SK-N-SH (cell line): Measurements from ENCODE around the gene CHST1. TPM values are rescaled to one million over a fixed set of nuclear protein-coding genes. Genes with fewer than 3 reads are reported as not detected.

Experiments
- CTCF ChIA-PET: fragments of 300-600, 350-600 bp; formaldehyde crosslinking; extraction: SDS; loops from one replicate; lab custom pipeline; 2021; lab: Yijun Ruan, JAX
- POLR2A ChIA-PET: fragments of 350-600 bp; sonication (Branson Sonifier 250); formaldehyde crosslinking; extraction: SDS; loops from one replicate; lab custom pipeline; 2020; ENCODE audit warnings: antibody characterized with exemption, inconsistent platforms; lab: Yijun Ruan, JAX
- DNase-seq: peaks from one replicate; pipeline ENCODE4 v3.0.0; 2012
- H2AFZ ChIP-seq: fragments of 200-600 bp; sonication (generic); 2 replicates; pipeline ENCODE4 v1.8.1; 2016; ENCODE audit warnings: antibody characterized with exemption, mild to moderate bottlenecking, low read depth
- H3F3A ChIP-seq: fragments of 200-600 bp; sonication (generic); replicated peaks from 2 replicates; pipeline ENCODE3; 2016; ENCODE audit warnings: antibody characterized with exemption, mild to moderate bottlenecking; ENCODE audit not compliant: insufficient read depth
- H3K27ac ChIP-seq, 2 experiments: fragments of 200-500 bp in 1 of 2; fragments of 200-600 bp in 1 of 2; sonication (Bioruptor generic) in 1 of 2; sonication (generic), shearing (Covaris generic) in 1 of 2; 2 replicates each; pipeline versions ENCODE4 v1.5.1 to v1.6.1; 2014 to 2016; ENCODE audit warnings: low read depth in 2 of 2, inconsistent platforms in 1 of 2, low read length in 1 of 2, mild to moderate bottlenecking in 1 of 2, mixed read lengths in 1 of 2
- H3K27me3 ChIP-seq: fragments of 200-600 bp; sonication (generic), shearing (Covaris generic); 2 replicates; pipeline ENCODE4 v1.6.1; 2016; ENCODE audit warnings: mixed run types; ENCODE audit not compliant: insufficient read depth
- H3K36me3 ChIP-seq, 2 experiments: fragments of 200-500 bp in 1 of 2; fragments of 200-600 bp in 1 of 2; sonication (Bioruptor generic) in 1 of 2; sonication (generic) in 1 of 2; replicated peaks in 1 of 2; 2 replicates each; pipeline versions ENCODE3 to v1.5.1; 2014 to 2016; ENCODE audit warnings: low read length in 1 of 2, mild to moderate bottlenecking in 1 of 2; ENCODE audit not compliant: insufficient read depth in 2 of 2, control insufficient read depth in 1 of 2
- H3K4me1 ChIP-seq, 2 experiments: fragments of 200-500 bp in 1 of 2; fragments of 200-600 bp in 1 of 2; sonication (Bioruptor generic) in 1 of 2; sonication (generic), shearing (Covaris generic) in 1 of 2; 2 replicates each; pipeline versions ENCODE4 v1.5.1 to v1.6.1; 2014 to 2016; ENCODE audit warnings: low read depth in 1 of 2, low read length in 1 of 2, mixed run types in 1 of 2; ENCODE audit not compliant: insufficient read depth in 2 of 2, control insufficient read depth in 1 of 2
- H3K4me2 ChIP-seq: fragments of 200-600 bp; sonication (generic), shearing (Covaris generic); 2 replicates; pipeline ENCODE4 v1.6.1; 2017; ENCODE audit warnings: mixed run types
- H3K4me3 ChIP-seq, 2 experiments: fragments of 200-500 bp in 1 of 2; fragments of 200-600 bp in 1 of 2; sonication (Bioruptor generic) in 1 of 2; sonication (generic), shearing (Covaris generic) in 1 of 2; 2 replicates each; pipeline versions ENCODE4 v1.5.1 to v1.8.1; 2014 to 2016; ENCODE audit warnings: low read depth in 2 of 2, inconsistent platforms in 1 of 2, low read length in 1 of 2, mild to moderate bottlenecking in 1 of 2, mixed read lengths in 1 of 2, moderate library complexity in 1 of 2
- H3K79me2 ChIP-seq: fragments of 200-600 bp; sonication (generic); 2 replicates; pipeline ENCODE4 v1.8.1; 2017; ENCODE audit warnings: mild to moderate bottlenecking; ENCODE audit not compliant: insufficient read depth
- H3K9ac ChIP-seq: fragments of 200-600 bp; sonication (generic); 2 replicates; pipeline ENCODE4 v1.6.1; 2017; ENCODE audit warnings: mixed run types
- H3K9me2 ChIP-seq: fragments of 200-600 bp; sonication (generic); 2 replicates; pipeline ENCODE4 v1.6.1; 2017; ENCODE audit warnings: mixed run types
- H3K9me3 ChIP-seq: fragments of 200-600 bp; sonication (generic); 2 replicates; pipeline ENCODE4 v1.6.1; 2017; ENCODE audit warnings: mixed run types, mild to moderate bottlenecking, moderate library complexity
- H4K20me1 ChIP-seq: fragments of 200-600 bp; sonication (generic); 2 replicates; pipeline ENCODE4 v1.6.1; 2017; ENCODE audit warnings: mild to moderate bottlenecking, mixed run types; ENCODE audit not compliant: insufficient read depth
- CHD2 ChIP-seq: fragments of 150-350 bp; IDR thresholded peaks from 2 replicates; pipeline ENCODE4 v1.6.1; 2018; ENCODE audit warnings: low read length; ENCODE audit not compliant: partially characterized antibody
- EP300 ChIP-seq, 2 experiments: IDR thresholded peaks; 2 replicates each; pipeline versions ENCODE4 v1.4.0 to v1.6.1; 2012; ENCODE audit warnings: borderline replicate concordance in 1 of 2, low read depth in 1 of 2, low read length in 1 of 2
- FOSL2 ChIP-seq: IDR thresholded peaks from 2 replicates; pipeline ENCODE4 v1.4.0; 2012; ENCODE audit warnings: low read depth, mild to moderate bottlenecking, moderate library complexity, borderline replicate concordance
- FOXJ3 ChIP-seq: sonication (generic); formaldehyde crosslinking; IDR thresholded peaks from 2 replicates; pipeline ENCODE4 v1.5.1; 2020; ENCODE audit warnings: mild to moderate bottlenecking, missing genetic modification reagents
- FOXM1 ChIP-seq: IDR thresholded peaks from 2 replicates; pipeline ENCODE4 v1.4.0; 2012; ENCODE audit warnings: low read depth, mild to moderate bottlenecking
- GATA2 ChIP-seq: sonication (generic); formaldehyde crosslinking; IDR thresholded peaks from 2 replicates; pipeline ENCODE4 v1.5.0; 2020; ENCODE audit warnings: mild to moderate bottlenecking, missing genetic modification reagents
- JUND ChIP-seq: IDR thresholded peaks from 2 replicates; pipeline ENCODE4 v1.4.0; 2012
- MEF2A ChIP-seq: IDR thresholded peaks from 2 replicates; pipeline ENCODE4 v1.4.0; 2012; ENCODE audit warnings: low read depth, borderline replicate concordance
- NRF1 ChIP-seq: IDR thresholded peaks from 2 replicates; pipeline ENCODE4 v1.6.1; 2012; ENCODE audit warnings: low read depth, mild to moderate bottlenecking, low read length
- RCOR1 ChIP-seq: fragments of 150-350 bp; IDR thresholded peaks from 2 replicates; pipeline ENCODE4 v1.6.1; 2017; ENCODE audit warnings: antibody characterized with exemption, low read length
- RFX5 ChIP-seq: IDR thresholded peaks from 2 replicates; pipeline ENCODE4 v1.6.1; 2012; ENCODE audit warnings: mild to moderate bottlenecking, improper control_type of control experiment, low read length
- RXRA ChIP-seq: IDR thresholded peaks from 2 replicates; pipeline ENCODE4 v1.4.0; 2012; ENCODE audit warnings: low read depth, mild to moderate bottlenecking, borderline replicate concordance
- SIN3A ChIP-seq: IDR thresholded peaks from 2 replicates; pipeline ENCODE4 v1.6.1; 2012; ENCODE audit warnings: low read depth, mild to moderate bottlenecking, low read length, moderate library complexity, borderline replicate concordance
- SMC3 ChIP-seq: IDR thresholded peaks from 2 replicates; pipeline ENCODE4 v1.6.1; 2012; ENCODE audit warnings: low read depth, low read length, improper control_type of control experiment
- TAF1 ChIP-seq: IDR thresholded peaks from 2 replicates; pipeline ENCODE4 v1.6.1; 2012; ENCODE audit warnings: low read depth, mild to moderate bottlenecking, low read length, moderate library complexity, borderline replicate concordance
- TEAD4 ChIP-seq: IDR thresholded peaks from 2 replicates; pipeline ENCODE4 v1.4.0; 2012; ENCODE audit warnings: mild to moderate bottlenecking, borderline replicate concordance; ENCODE audit not compliant: insufficient read depth
- YY1 ChIP-seq: IDR thresholded peaks from 2 replicates; pipeline ENCODE4 v1.4.0; 2012; ENCODE audit warnings: low read depth, mild to moderate bottlenecking
- WGBS: methylation state at CpG from one replicate; pipeline ENCODE4 v1.1.6; 2017; ENCODE audit warnings: low lambda C conversion rate; 5-methylcytosine and 5-hydroxymethylcytosine counted together
- polyA plus RNA-seq, 3 experiments: library from polyadenylated mRNA; depleted of rRNA; stranded (reverse); fragments of >200 nt; gene quantifications; 2 replicates each; pipeline ENCODE4 v1.2.3, GENCODE V29; 2012
- TF ChIP-seq, protein P1 (sequence below): IDR thresholded peaks from 2 replicates; pipeline ENCODE4; 2012
- TF ChIP-seq, protein P2 (sequence below): fragments of 150-350 bp; IDR thresholded peaks from 2 replicates; pipeline ENCODE4 v1.6.1; 2017; ENCODE audit warnings: antibody characterized with exemption, low read length, low read depth, borderline replicate concordance
- TF ChIP-seq, protein P3 (sequence below): IDR thresholded peaks from 2 replicates; pipeline ENCODE4 v1.4.0; 2012; ENCODE audit warnings: low read depth, borderline replicate concordance

CHST1 gene
- polyA plus RNA-seq, 1 of the 3 experiments (the other 2 are of a cell fraction) = 4.9 TPM

DNA sequence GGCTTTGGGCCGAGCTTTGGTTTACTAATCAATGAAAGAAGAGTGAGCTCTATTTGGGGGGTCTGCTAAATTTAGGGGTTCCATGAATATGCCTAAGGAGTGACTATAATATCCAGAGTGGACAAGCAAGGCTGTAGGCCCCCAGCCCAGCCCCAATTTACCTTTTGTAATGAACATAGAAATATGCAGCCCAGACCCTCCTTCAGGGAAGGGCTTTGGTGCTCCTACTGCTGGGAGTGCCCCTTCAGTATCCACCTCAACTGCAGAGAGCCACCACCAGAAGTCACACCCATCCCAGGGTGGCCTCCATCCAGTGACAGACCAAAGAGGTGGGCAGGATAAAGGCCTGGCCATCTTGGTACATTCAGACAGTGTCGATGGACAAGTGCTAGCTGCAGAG, 43.1 kb downstream of the CHST1 start:
- DNase-seq = no peak
- Histone ChIP-seq H3K4me2 (no peak overlapping the region), H3K4me1 (no peaks in the 10 kb centered on the region), H3K4me3 (no peak overlapping the region), H3K27ac (no peak overlapping the region), H3K9ac (no peak overlapping the region), H3K9me2 (no peaks in the 10 kb centered on the region), H3K27me3 (no peaks in the 10 kb centered on the region; the same call in 1 of the 2 replicates), H4K20me1 (no peaks in the 10 kb centered on the region), H3K79me2 (no peaks in the 10 kb centered on the region), H3K9me3 (no peaks in the 10 kb centered on the region), H3F3A (no peaks in the 10 kb centered on the region), H3K36me3 (no peaks in the 10 kb centered on the region), H2AFZ (no peak overlapping the region)
- TF ChIP-seq YY1 (no peak), GATA2 (no peak), RFX5 (no peak), JUND (no peak)
- POLR2A ChIA-PET = no interaction called here
- 44% methylated on average over 2 of the region's 2 CpGs for WGBS
- CTCF ChIA-PET = interaction anchor here (1.4 to 1.7 kb wide), 2 partner anchors 32 to 33 kb away, joined by 4 read pairs; no protein-coding TSS in a partner anchor

DNA sequence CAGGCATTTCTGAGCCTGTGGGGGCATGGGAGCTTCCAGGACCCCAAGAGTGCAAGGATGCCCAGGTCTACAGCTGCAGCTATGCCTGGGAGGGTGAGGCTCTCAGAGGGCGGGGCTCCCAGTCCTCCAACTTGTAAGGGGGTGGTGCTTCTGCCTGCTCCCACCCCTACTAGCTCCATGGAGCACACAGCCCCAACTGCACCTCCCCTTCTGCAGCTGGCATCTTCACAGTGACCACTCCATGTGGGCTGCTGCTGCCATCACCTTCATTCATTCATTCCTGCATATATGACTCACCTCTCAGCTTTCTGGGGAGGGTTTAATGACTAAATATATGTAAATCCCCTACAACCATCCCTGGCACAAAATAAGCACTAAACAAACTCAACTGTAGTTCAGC, 43.8 kb downstream of the CHST1 start:
- ChIA-PET CTCF (interaction anchor here (1.4 kb wide), 1 partner anchor 33 kb away, joined by 4 read pairs; no protein-coding TSS in a partner anchor), POLR2A (no interaction called here)
- WGBS = no CpG with 5 or more reads among the region's 1 CpG
- no peaks in the 10 kb centered on the region for H3F3A ChIP-seq
- H3K4me2 ChIP-seq = no peak overlapping the region
- no peaks in the 10 kb centered on the region for H3K9me2 ChIP-seq
- no peaks in the 10 kb centered on the region for H3K79me2 ChIP-seq
- no peaks in the 10 kb centered on the region for H3K4me1 ChIP-seq
- no peaks in the 10 kb centered on the region for H4K20me1 ChIP-seq
- H3K9ac ChIP-seq = no peak overlapping the region
- no peak overlapping the region for H3K4me3 ChIP-seq
- no peak for DNase-seq
- no peak overlapping the region for H3K27ac ChIP-seq
- no peak for TF ChIP-seq GATA2
- TF ChIP-seq TAF1 = no peak
- TF ChIP-seq EP300 (IDR thresholded peaks at IDR 0.05; ENCODE audit: borderline replicate concordance in 1 of 2, low read depth in 1 of 2, low read length in 1 of 2) = no peak
- no peak for TF ChIP-seq FOXJ3 (CRISPR knock-in tag)
- no peak for TF ChIP-seq RFX5
- no peaks in the 10 kb centered on the region for H3K36me3 ChIP-seq
- H3K9me3 ChIP-seq = no peaks in the 10 kb centered on the region
- H3K27me3 ChIP-seq = no peaks in the 10 kb centered on the region; the same call in 1 of the 2 replicates
- H2AFZ ChIP-seq = no peak overlapping the region

DNA sequence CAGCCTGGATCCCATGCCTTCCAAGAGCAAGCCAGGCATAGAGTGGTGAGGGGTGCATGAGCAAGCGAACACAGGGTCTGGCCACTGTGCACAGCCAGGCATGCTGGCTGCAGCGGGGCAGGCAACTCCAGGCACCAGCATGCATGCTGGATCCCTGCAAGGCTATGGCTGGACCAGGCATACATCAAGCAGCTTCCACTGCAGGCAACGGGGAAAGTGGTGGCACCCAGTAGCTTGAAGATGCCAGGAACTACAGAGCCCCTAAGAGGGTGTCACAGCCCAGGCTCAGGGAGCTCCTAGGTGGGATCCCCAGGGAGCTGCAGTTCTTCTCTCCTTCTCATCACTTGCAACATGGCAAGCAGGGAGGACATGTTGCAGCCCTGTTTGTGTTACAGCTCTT, 45.2 kb downstream of the CHST1 start:
- POLR2A ChIA-PET = no interaction called here
- H3F3A ChIP-seq = no peaks in the 10 kb centered on the region
- H3K4me1 ChIP-seq = no peaks in the 10 kb centered on the region
- no peak overlapping the region for H3K4me2 ChIP-seq
- H3K79me2 ChIP-seq = no peaks in the 10 kb centered on the region
- no peaks in the 10 kb centered on the region for H3K27me3 ChIP-seq
- no peak overlapping the region for H2AFZ ChIP-seq
- H3K36me3 ChIP-seq = no peaks in the 10 kb centered on the region
- no peak overlapping the region for H3K27ac ChIP-seq
- no peaks in the 10 kb centered on the region for H3K9me3 ChIP-seq
- no peak overlapping the region for H3K9ac ChIP-seq
- no peaks in the 10 kb centered on the region for H4K20me1 ChIP-seq
- H3K9me2 ChIP-seq = no peaks in the 10 kb centered on the region
- WGBS = no CpG with 5 or more reads among the region's 3 CpGs
- DNase-seq = no peak
- CTCF ChIA-PET = interaction anchor here (0.6 kb wide), 1 partner anchor 29 kb away, joined by 3 read pairs; no protein-coding TSS in a partner anchor
- H3K4me3 ChIP-seq = no peak overlapping the region
- no peak for TF ChIP-seq NRF1
- no peak for TF ChIP-seq TEAD4
- TF ChIP-seq, protein P1, sequence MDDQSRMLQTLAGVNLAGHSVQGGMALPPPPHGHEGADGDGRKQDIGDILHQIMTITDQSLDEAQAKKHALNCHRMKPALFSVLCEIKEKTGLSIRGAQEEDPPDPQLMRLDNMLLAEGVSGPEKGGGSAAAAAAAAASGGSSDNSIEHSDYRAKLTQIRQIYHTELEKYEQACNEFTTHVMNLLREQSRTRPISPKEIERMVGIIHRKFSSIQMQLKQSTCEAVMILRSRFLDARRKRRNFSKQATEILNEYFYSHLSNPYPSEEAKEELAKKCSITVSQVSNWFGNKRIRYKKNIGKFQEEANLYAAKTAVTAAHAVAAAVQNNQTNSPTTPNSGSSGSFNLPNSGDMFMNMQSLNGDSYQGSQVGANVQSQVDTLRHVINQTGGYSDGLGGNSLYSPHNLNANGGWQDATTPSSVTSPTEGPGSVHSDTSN = no peak
- TF ChIP-seq MEF2A = no peak
- TF ChIP-seq, protein P2, sequence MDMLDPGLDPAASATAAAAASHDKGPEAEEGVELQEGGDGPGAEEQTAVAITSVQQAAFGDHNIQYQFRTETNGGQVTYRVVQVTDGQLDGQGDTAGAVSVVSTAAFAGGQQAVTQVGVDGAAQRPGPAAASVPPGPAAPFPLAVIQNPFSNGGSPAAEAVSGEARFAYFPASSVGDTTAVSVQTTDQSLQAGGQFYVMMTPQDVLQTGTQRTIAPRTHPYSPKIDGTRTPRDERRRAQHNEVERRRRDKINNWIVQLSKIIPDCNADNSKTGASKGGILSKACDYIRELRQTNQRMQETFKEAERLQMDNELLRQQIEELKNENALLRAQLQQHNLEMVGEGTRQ = no peak
- no peak for TF ChIP-seq SIN3A
- TF ChIP-seq CHD2 = no peak
- no peak for TF ChIP-seq FOSL2
- no peak for TF ChIP-seq FOXM1
- no peak for TF ChIP-seq RXRA
- TF ChIP-seq RCOR1 = no peak
- TF ChIP-seq TAF1 = no peak
- TF ChIP-seq, protein P3, sequence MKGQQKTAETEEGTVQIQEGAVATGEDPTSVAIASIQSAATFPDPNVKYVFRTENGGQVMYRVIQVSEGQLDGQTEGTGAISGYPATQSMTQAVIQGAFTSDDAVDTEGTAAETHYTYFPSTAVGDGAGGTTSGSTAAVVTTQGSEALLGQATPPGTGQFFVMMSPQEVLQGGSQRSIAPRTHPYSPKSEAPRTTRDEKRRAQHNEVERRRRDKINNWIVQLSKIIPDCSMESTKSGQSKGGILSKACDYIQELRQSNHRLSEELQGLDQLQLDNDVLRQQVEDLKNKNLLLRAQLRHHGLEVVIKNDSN = no peak
- TF ChIP-seq SMC3 = no peak
